GM12864 (cell line): ENCODE results near the gene INO80D.
"Not testable (repeated sequence)": the region's sequence is repeated elsewhere in the genome, so short reads cannot be mapped to it uniquely, and the experiment has no call there.

ENCODE experiments used
- DNase-seq: peaks from one replicate; pipeline ENCODE4 v3.0.0-alpha.2; 2011; ENCODE audit warnings: low read depth
- H3K4me3 ChIP-seq: 2 replicates; pipeline ENCODE4 v1.5.1; 2011; ENCODE audit warnings: mild to moderate bottlenecking, low read depth, low read length, control low read depth
- CTCF ChIP-seq: IDR thresholded peaks from 2 replicates; pipeline ENCODE4 v1.5.1; 2011; ENCODE audit warnings: low read depth, mild to moderate bottlenecking, moderate library complexity, low read length, control low read depth, inconsistent platforms; ENCODE audit errors: missing control alignments

INO80D gene

GRCh38 chr2:206084439-206084869, 1.5 kb downstream of the INO80D start:
- H3K4me3 ChIP-seq = peak overlapping the region; percentile 78
- no peak for DNase-seq
- no peak for TF ChIP-seq CTCF

- H3K4me3 ChIP-seq = peak overlapping the region; percentile 78
- TF ChIP-seq CTCF = no peak
- no peak for DNase-seq
Observed at GRCh38 chr2:206083602-206084438, 2.2 kb downstream of the INO80D start.

GRCh38 chr2:206082298-206082843, 3.6 kb downstream of the INO80D start:
- DNase-seq = no peak
- H3K4me3 ChIP-seq = no peak overlapping the region
- no peak for TF ChIP-seq CTCF

GRCh38 chr2:206080927-206081326, 5.0 kb downstream of the INO80D start:
- TF ChIP-seq CTCF = no peak
- no peak for DNase-seq
- no peak overlapping the region for H3K4me3 ChIP-seq

GRCh38 chr2:206079699-206080465, 6.1 kb downstream of the INO80D start:
- DNase-seq = no peak
- H3K4me3 ChIP-seq = no peak overlapping the region
- no peak for TF ChIP-seq CTCF

GRCh38 chr2:206077879-206078278, 8.1 kb downstream of the INO80D start:
- not testable (repeated sequence) for DNase-seq, H3K4me3 ChIP-seq

GRCh38 chr2:206075113-206075512, 10.9 kb downstream of the INO80D start:
- no peak for TF ChIP-seq CTCF
- DNase-seq = no peak
- no peak overlapping the region for H3K4me3 ChIP-seq
